ENCODE measurements around the gene EPHB2.

The EPHB2 gene

GRCh38 chr1:22803833-22804232 is 93.2 kb downstream of the EPHB2 start:
- Histone ChIP-seq H3K36me3 (replicated peaks; ENCODE audit: insufficient read depth, low read length) (no peaks in the 10 kb centered on the region), H3F3A (ENCODE audit: insufficient read depth, low read length) (no peaks in the 10 kb centered on the region), H3K79me2 (ENCODE audit: low read length) (no peaks in the 10 kb centered on the region), H3K4me3 (ENCODE audit: low read length) (no peak overlapping the region), H3K9ac (ENCODE audit: low read length) (no peak overlapping the region), H3K27me3 (replicated peaks; ENCODE audit: insufficient read depth, low read length) (peaks cover 91% of the 10 kb centered on the region), H4K20me1 (ENCODE audit: insufficient read depth, low read length) (no peaks in the 10 kb centered on the region), H3K9me2 (replicated peaks; ENCODE audit: insufficient read depth, low read length) (no peaks in the 10 kb centered on the region), H3K9me3 (replicated peaks; ENCODE audit: insufficient read depth, low read length) (no peaks in the 10 kb centered on the region), H3K4me2 (ENCODE audit: low read depth, low read length) (no peak overlapping the region), H2AFZ (ENCODE audit: low read length) (no peak overlapping the region), H3K4me1 (ENCODE audit: low read length) (no peaks in the 10 kb centered on the region), H3K27ac (ENCODE audit: low read length) (no peak overlapping the region)
- no peak for DNase-seq
- TF ChIP-seq EZH2phosphoT487 (IDR thresholded peaks at IDR 0.05; ENCODE audit: low read length) (no peak), EZH2 (optimal IDR thresholded peaks at IDR 0.05; ENCODE audit: low read depth, low read length) (no peak), CTCF (IDR thresholded peaks at IDR 0.05; ENCODE audit: low read length) (no peak)

- no peak overlapping the region for H3K4me2 ChIP-seq (ENCODE audit: low read depth, low read length)
- no peaks in the 10 kb centered on the region for H3F3A ChIP-seq (ENCODE audit: insufficient read depth, low read length)
- H4K20me1 ChIP-seq (ENCODE audit: insufficient read depth, low read length), result no peaks in the 10 kb centered on the region
- DNase-seq, result no peak
- H3K27ac ChIP-seq (ENCODE audit: low read length), result no peak overlapping the region
- H3K9me3 ChIP-seq (replicated peaks; ENCODE audit: insufficient read depth, low read length), result no peaks in the 10 kb centered on the region
- no peaks in the 10 kb centered on the region for H3K79me2 ChIP-seq (ENCODE audit: low read length)
- H3K36me3 ChIP-seq (replicated peaks; ENCODE audit: insufficient read depth, low read length), result no peaks in the 10 kb centered on the region
- peaks cover 91% of the 10 kb centered on the region for H3K27me3 ChIP-seq (replicated peaks; ENCODE audit: insufficient read depth, low read length)
- H3K9ac ChIP-seq (ENCODE audit: low read length), result no peak overlapping the region
- H3K9me2 ChIP-seq (replicated peaks; ENCODE audit: insufficient read depth, low read length), result no peaks in the 10 kb centered on the region
- H3K4me1 ChIP-seq (ENCODE audit: low read length), result no peaks in the 10 kb centered on the region
- no peak overlapping the region for H3K4me3 ChIP-seq (ENCODE audit: low read length)
- TF ChIP-seq EZH2 (optimal IDR thresholded peaks at IDR 0.05; ENCODE audit: low read depth, low read length), result no peak
- TF ChIP-seq CTCF (IDR thresholded peaks at IDR 0.05; ENCODE audit: low read length), result no peak
- no peak for TF ChIP-seq EZH2phosphoT487 (IDR thresholded peaks at IDR 0.05; ENCODE audit: low read length)
- no peak overlapping the region for H2AFZ ChIP-seq (ENCODE audit: low read length)
Measured at GRCh38 chr1:22804406-22804805, 93.8 kb downstream of the EPHB2 start.

GRCh38 chr1:22804969-22805671 is 94.5 kb downstream of the EPHB2 start:
- no peak overlapping the region for H3K4me2 ChIP-seq (ENCODE audit: low read depth, low read length)
- no peak for DNase-seq
- H3F3A ChIP-seq (ENCODE audit: insufficient read depth, low read length), result no peaks in the 10 kb centered on the region

More at GRCh38 chr1:22804969-22805671, 94.5 kb downstream of the EPHB2 start:
- H3K4me1 ChIP-seq (ENCODE audit: low read length), result no peaks in the 10 kb centered on the region
- peaks cover 91% of the 10 kb centered on the region for H3K27me3 ChIP-seq (replicated peaks; ENCODE audit: insufficient read depth, low read length)
- no peaks in the 10 kb centered on the region for H3K36me3 ChIP-seq (replicated peaks; ENCODE audit: insufficient read depth, low read length)
- H3K79me2 ChIP-seq (ENCODE audit: low read length), result no peaks in the 10 kb centered on the region
- H4K20me1 ChIP-seq (ENCODE audit: insufficient read depth, low read length), result no peaks in the 10 kb centered on the region
- H3K9me3 ChIP-seq (replicated peaks; ENCODE audit: insufficient read depth, low read length), result no peaks in the 10 kb centered on the region
- H3K9me2 ChIP-seq (replicated peaks; ENCODE audit: insufficient read depth, low read length), result no peaks in the 10 kb centered on the region
- no peak overlapping the region for H3K9ac ChIP-seq (ENCODE audit: low read length)
- H2AFZ ChIP-seq (ENCODE audit: low read length), result no peak overlapping the region
- H3K27ac ChIP-seq (ENCODE audit: low read length), result no peak overlapping the region
- no peak for TF ChIP-seq CTCF (IDR thresholded peaks at IDR 0.05; ENCODE audit: low read length)
- TF ChIP-seq EZH2 (optimal IDR thresholded peaks at IDR 0.05; ENCODE audit: low read depth, low read length), result no peak
- TF ChIP-seq EZH2phosphoT487 (IDR thresholded peaks at IDR 0.05; ENCODE audit: low read length), result no peak
- no peak overlapping the region for H3K4me3 ChIP-seq (ENCODE audit: low read length)

All from MM.1S (cell line).